ENCODE data around the gene TBC1D7.

Gene TBC1D7

GRCh38 chr6:13296536-13296997 is 31.8 kb downstream of the TBC1D7 start:
- no peak for DNase-seq (ENCODE audit: low read depth in 2 of 3, low spot score in 1 of 3)

- no peak for DNase-seq (ENCODE audit: low read depth in 2 of 3, low spot score in 1 of 3)
Observed at GRCh38 chr6:13295576-13295975, 32.8 kb downstream of the TBC1D7 start.

- DNase-seq (ENCODE audit: low read depth in 2 of 3, low spot score in 1 of 3) = no peak
Observed at GRCh38 chr6:13294499-13295069, 33.8 kb downstream of the TBC1D7 start.

GRCh38 chr6:13292774-13293173 is 35.6 kb downstream of the TBC1D7 start:
- no peak for DNase-seq (ENCODE audit: low read depth in 2 of 3, low spot score in 1 of 3)

GRCh38 chr6:13290335-13290734 is 38.0 kb downstream of the TBC1D7 start:
- no peak for DNase-seq (ENCODE audit: low read depth in 2 of 3, low spot score in 1 of 3)

GRCh38 chr6:13289789-13290318 is 38.5 kb downstream of the TBC1D7 start:
- DNase-seq (ENCODE audit: low read depth in 2 of 3, low spot score in 1 of 3) = no peak

- DNase-seq (ENCODE audit: low read depth in 2 of 3, low spot score in 1 of 3) = no peak
Observed at GRCh38 chr6:13288969-13289391, 39.4 kb downstream of the TBC1D7 start.

GRCh38 chr6:13288481-13288880 is 39.9 kb downstream of the TBC1D7 start:
- no peak for DNase-seq (ENCODE audit: low read depth in 2 of 3, low spot score in 1 of 3)

- DNase-seq (ENCODE audit: low read depth in 2 of 3, low spot score in 1 of 3) = no peak
Observed at GRCh38 chr6:13287104-13287503, 41.2 kb downstream of the TBC1D7 start.

GRCh38 chr6:13286181-13286580 is 42.2 kb downstream of the TBC1D7 start:
- no peak for DNase-seq (ENCODE audit: low read depth in 2 of 3, low spot score in 1 of 3)

GRCh38 chr6:13285705-13286104 is 42.6 kb downstream of the TBC1D7 start:
- no peak for DNase-seq (ENCODE audit: low read depth in 2 of 3, low spot score in 1 of 3)

GRCh38 chr6:13284646-13285045 is 43.7 kb downstream of the TBC1D7 start:
- DNase-seq (ENCODE audit: low read depth in 2 of 3, low spot score in 1 of 3) = no peak

GRCh38 chr6:13283331-13283730 is 45.0 kb downstream of the TBC1D7 start:
- DNase-seq (ENCODE audit: low read depth in 2 of 3, low spot score in 1 of 3) = no peak

- no peak for DNase-seq (ENCODE audit: low read depth in 2 of 3, low spot score in 1 of 3)
Observed at GRCh38 chr6:13282393-13283069, 45.8 kb downstream of the TBC1D7 start.

- no peak for DNase-seq (ENCODE audit: low read depth in 2 of 3, low spot score in 1 of 3)
Observed at GRCh38 chr6:13281686-13282085, 46.7 kb downstream of the TBC1D7 start.

GRCh38 chr6:13280254-13280653 is 48.1 kb downstream of the TBC1D7 start:
- no peak for DNase-seq (ENCODE audit: low read depth in 2 of 3, low spot score in 1 of 3)

- DNase-seq (ENCODE audit: low read depth in 2 of 3, low spot score in 1 of 3) = no peak
Observed at GRCh38 chr6:13278991-13279390, 49.3 kb downstream of the TBC1D7 start.

- no peak for DNase-seq (ENCODE audit: low read depth in 2 of 3, low spot score in 1 of 3)
Observed at GRCh38 chr6:13278164-13278563, 50.2 kb downstream of the TBC1D7 start.

- no peak for DNase-seq (ENCODE audit: low read depth in 2 of 3, low spot score in 1 of 3)
Observed at GRCh38 chr6:13277231-13277630, 51.1 kb downstream of the TBC1D7 start.

- DNase-seq (ENCODE audit: low read depth in 2 of 3, low spot score in 1 of 3) = no peak
Observed at GRCh38 chr6:13275435-13275989, 52.8 kb downstream of the TBC1D7 start.

GRCh38 chr6:13274707-13275434 is 53.5 kb downstream of the TBC1D7 start:
- no peak for DNase-seq (ENCODE audit: low read depth in 2 of 3, low spot score in 1 of 3)
